ENCODE measurements around the gene PSORS1C2.

GRCh38 chr6:31152781-31153180 is 13.9 kb upstream of the PSORS1C2 start:
- TF ChIP-seq FOXM1 (IDR thresholded peaks at IDR 0.05; ENCODE audit: borderline replicate concordance): no peak
- TF ChIP-seq HDGF (IDR thresholded peaks at IDR 0.05; ENCODE audit: borderline replicate concordance): no peak
- TF ChIP-seq CTBP1 (IDR thresholded peaks at IDR 0.05; ENCODE audit: borderline replicate concordance): no peak
- TF ChIP-seq BHLHE40 (IDR thresholded peaks at IDR 0.05; ENCODE audit: borderline replicate concordance): no peak
- no peak for TF ChIP-seq PKNOX1 (IDR thresholded peaks at IDR 0.05)
- TF ChIP-seq SUZ12 (IDR thresholded peaks at IDR 0.05): no peak
- no peak for TF ChIP-seq ZNF384 (IDR thresholded peaks at IDR 0.05)
- no peak for TF ChIP-seq FOXK2 (IDR thresholded peaks at IDR 0.05)
- TF ChIP-seq ELF4 (IDR thresholded peaks at IDR 0.05): no peak
- TF ChIP-seq ARNT (IDR thresholded peaks at IDR 0.05): no peak
- TF ChIP-seq FOXA1 (IDR thresholded peaks at IDR 0.05): no peak
- TF ChIP-seq TARDBP (IDR thresholded peaks at IDR 0.05): no peak
- no peak for TF ChIP-seq SP1 (IDR thresholded peaks at IDR 0.05)
- no peak for TF ChIP-seq L3MBTL2 (conservative IDR thresholded peaks at IDR 0.05)
